GM20431 (cell line): Measurements from ENCODE around the gene ANKS1B.
"Not testable (repeated sequence)": the region's sequence is repeated elsewhere in the genome, so short reads cannot be mapped to it uniquely, and the experiment has no call there.

ENCODE experiments used
- in situ Hi-C: fragments of 300-500 bp; cut with MseI, MboI; formaldehyde crosslinking; loops from one replicate; pipeline ENCODE4 v1.15.0; 2020; ENCODE audit warnings: low sequenced_read_pairs; ENCODE audit not compliant: unreplicated experiment

The ANKS1B gene

GRCh38 chr12:99620159-99620479 is 364.6 kb downstream of the ANKS1B start:
- in situ Hi-C loops = loop anchor here (25.0 kb wide), 1 partner anchor 233 kb away; no protein-coding TSS in a partner anchor

- in situ Hi-C loops = loop anchor here (25.0 kb wide), 1 partner anchor 232 kb away; no protein-coding TSS in a partner anchor
These were observed 365.2 kb downstream of the ANKS1B start for GRCh38 chr12:99619389-99620158.

- in situ Hi-C loops = loop anchor here (25.0 kb wide), 1 partner anchor 231 kb away; no protein-coding TSS in a partner anchor
These were observed 366.1 kb downstream of the ANKS1B start for GRCh38 chr12:99618657-99619056.

GRCh38 chr12:99611599-99611998 is 373.1 kb downstream of the ANKS1B start:
- in situ Hi-C loops = loop anchor here (25.0 kb wide), 1 partner anchor 224 kb away; no protein-coding TSS in a partner anchor

- in situ Hi-C loops = loop anchor here (25.0 kb wide), 1 partner anchor 224 kb away; no protein-coding TSS in a partner anchor
These were observed 373.6 kb downstream of the ANKS1B start for GRCh38 chr12:99611117-99611516.

- in situ Hi-C loops = loop anchor here (25.0 kb wide), 1 partner anchor 222 kb away; no protein-coding TSS in a partner anchor
These were observed 375.1 kb downstream of the ANKS1B start for GRCh38 chr12:99609455-99610181.

- in situ Hi-C loops = loop anchor here (25.0 kb wide), 1 partner anchor 213 kb away; no protein-coding TSS in a partner anchor
These were observed 384.3 kb downstream of the ANKS1B start for GRCh38 chr12:99600388-99600787.

- in situ Hi-C loops = no loop called here
These were observed 386.0 kb downstream of the ANKS1B start for GRCh38 chr12:99598785-99599184.

- in situ Hi-C loops = no loop called here
These were observed 388.0 kb downstream of the ANKS1B start for GRCh38 chr12:99596762-99597161.

GRCh38 chr12:99577125-99577524 is 407.6 kb downstream of the ANKS1B start:
- in situ Hi-C loops = not testable (repeated sequence)

- in situ Hi-C loops = no loop called here
These were observed 410.8 kb downstream of the ANKS1B start for GRCh38 chr12:99573980-99574379.

GRCh38 chr12:99567072-99567471 is 417.7 kb downstream of the ANKS1B start:
- in situ Hi-C loops = no loop called here

- in situ Hi-C loops = no loop called here
These were observed 426.6 kb downstream of the ANKS1B start for GRCh38 chr12:99558109-99558508.

GRCh38 chr12:99553461-99553860 is 431.3 kb downstream of the ANKS1B start:
- in situ Hi-C loops = no loop called here

- in situ Hi-C loops = no loop called here
These were observed 432.7 kb downstream of the ANKS1B start for GRCh38 chr12:99552022-99552421.

- in situ Hi-C loops = no loop called here
These were observed 435.1 kb downstream of the ANKS1B start for GRCh38 chr12:99549651-99550050.

GRCh38 chr12:99549196-99549595 is 435.5 kb downstream of the ANKS1B start:
- in situ Hi-C loops = no loop called here

GRCh38 chr12:99544457-99544856 is 440.3 kb downstream of the ANKS1B start:
- in situ Hi-C loops = no loop called here

GRCh38 chr12:99529966-99530365 is 454.8 kb downstream of the ANKS1B start:
- in situ Hi-C loops = no loop called here

- in situ Hi-C loops = no loop called here
These were observed 456.3 kb downstream of the ANKS1B start for GRCh38 chr12:99528478-99528877.

GRCh38 chr12:99523853-99524252 is 460.9 kb downstream of the ANKS1B start:
- in situ Hi-C loops = no loop called here
